HG02870 (cell line): Measurements from ENCODE around the gene KNSTRN.

ENCODE experiments used
- ATAC-seq: cut with Tn5 transposase; IDR thresholded peaks from one replicate; pipeline ENCODE4 v1.9.1; 2021; ENCODE audit warnings: mild to moderate bottlenecking, moderate library complexity; ENCODE audit not compliant: unreplicated experiment

KNSTRN gene

DNA sequence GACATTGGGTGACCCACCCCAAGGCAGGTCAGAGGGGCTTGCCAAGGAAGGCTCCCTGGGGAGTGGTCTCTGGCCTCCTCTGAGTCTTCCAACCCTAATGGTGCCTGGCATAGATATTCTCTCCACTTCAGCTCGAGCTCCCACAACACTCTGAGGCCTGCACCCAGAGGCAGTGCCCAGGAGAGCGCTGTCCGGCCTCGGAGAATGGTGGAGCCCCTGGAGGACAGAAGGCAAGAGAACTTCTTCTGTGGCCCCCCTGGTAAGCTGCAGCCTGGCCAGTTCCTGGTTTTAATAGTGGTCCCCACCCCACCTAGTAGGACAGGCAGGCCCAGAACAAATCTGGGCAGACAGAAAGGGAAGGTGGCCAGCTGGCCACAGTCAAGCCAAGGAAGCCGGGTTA, 17.5 kb upstream of the KNSTRN start:
- ATAC-seq = no peak

DNA sequence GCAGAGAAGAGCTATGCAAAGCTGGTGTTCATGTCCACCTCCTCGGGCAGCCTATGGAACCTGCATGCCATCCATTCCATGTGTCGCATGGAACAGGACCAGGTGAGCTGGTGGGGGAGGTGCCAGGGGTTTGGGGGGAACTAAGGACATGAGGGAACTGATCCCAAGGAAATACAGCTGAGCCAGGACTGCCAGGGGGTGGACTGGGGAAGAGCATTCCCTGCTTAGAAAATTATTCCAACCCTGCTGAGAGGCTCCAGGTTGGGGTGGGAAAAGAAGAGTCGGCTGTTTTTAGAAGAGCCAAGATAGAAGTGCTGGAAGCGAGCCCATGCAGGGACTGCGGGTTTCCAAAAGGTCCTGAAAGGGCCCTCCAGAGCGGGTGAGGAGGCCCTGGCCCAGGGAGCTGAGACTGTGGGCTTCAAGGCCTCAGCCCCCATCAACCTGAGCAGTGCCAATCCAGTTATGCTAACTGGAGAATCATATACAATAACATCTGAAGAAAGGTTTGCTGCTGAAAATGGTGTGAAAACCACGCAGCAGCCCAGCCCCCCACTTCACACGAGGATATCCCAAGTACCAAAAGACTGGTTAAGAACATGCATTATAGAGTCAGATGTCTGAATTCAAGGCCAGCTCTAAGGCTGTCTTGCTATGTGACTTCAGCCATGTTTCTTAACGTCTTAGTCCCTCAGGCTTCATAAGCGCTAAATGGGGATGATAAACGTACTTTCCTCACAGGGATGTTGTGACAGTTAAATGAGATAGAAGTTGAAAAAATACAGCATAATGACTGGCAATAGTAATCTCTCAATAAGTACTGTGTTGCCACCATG, 16.7 kb upstream of the KNSTRN start:
- no peak for ATAC-seq

- ATAC-seq = no peak
Observed at GRCh38 chr15:40366457-40367370, 15.8 kb upstream of the KNSTRN start.

- no peak for ATAC-seq
Observed at GRCh38 chr15:40367371-40367685, 15.2 kb upstream of the KNSTRN start.

DNA sequence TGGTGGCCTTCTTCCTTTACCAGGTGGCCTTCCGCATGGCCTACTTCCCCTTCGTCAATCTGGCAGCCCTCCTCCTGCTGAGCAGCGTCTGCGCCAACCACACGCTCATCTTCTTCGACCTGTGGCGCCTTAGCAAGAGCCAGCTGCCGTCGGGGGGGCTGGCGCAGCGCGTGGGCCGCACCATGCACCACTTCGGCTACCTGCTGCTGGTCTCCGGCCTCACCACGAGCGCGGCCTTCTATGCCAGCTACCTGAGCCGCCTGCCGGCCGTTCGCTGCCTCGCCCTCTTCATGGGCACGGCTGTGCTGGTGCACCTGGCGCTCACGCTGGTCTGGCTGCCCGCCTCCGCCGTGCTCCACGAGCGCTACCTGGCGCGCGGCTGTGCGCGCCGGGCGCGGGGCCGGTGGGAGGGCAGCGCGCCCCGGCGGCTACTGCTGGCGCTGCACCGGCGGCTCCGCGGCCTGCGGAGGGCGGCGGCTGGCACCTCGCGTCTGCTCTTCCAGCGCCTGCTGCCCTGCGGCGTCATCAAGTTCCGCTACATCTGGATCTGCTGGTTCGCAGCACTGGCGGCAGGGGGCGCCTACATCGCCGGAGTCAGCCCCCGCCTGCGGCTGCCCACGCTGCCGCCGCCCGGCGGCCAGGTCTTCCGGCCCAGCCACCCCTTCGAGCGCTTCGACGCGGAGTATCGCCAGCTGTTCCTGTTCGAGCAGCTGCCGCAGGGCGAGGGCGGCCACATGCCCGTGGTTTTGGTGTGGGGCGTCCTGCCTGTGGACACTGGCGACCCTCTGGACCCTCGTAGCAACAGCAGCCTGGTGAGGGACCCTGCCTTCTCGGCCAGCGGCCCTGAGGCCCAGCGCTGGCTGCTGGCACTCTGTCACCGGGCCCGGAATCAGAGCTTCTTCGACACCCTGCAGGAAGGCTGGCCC, 14.6 kb upstream of the KNSTRN start:
- peak; percentile 72 for ATAC-seq

GRCh38 chr15:40368719-40369473, 13.6 kb upstream of the KNSTRN start:
- no peak for ATAC-seq

DNA sequence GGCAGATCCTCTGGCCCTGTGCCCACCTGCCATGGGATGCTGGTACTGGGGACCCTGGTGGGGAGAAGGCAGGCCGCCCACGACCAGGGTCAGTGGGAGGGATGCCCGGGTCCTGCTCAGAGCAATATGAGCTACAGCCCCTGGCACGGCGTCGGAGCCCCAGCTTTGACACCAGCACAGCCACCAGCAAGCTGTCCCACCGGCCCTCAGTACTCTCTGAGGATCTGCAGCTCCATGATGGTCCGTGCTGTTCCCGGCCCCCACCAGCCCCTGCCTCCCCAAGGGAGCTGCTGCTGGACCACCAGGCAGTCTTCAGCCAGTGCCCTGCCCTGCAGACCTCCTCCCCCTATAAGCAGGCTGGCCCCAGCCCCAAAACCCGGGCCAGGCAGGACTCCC, 13.0 kb upstream of the KNSTRN start:
- ATAC-seq = no peak

DNA sequence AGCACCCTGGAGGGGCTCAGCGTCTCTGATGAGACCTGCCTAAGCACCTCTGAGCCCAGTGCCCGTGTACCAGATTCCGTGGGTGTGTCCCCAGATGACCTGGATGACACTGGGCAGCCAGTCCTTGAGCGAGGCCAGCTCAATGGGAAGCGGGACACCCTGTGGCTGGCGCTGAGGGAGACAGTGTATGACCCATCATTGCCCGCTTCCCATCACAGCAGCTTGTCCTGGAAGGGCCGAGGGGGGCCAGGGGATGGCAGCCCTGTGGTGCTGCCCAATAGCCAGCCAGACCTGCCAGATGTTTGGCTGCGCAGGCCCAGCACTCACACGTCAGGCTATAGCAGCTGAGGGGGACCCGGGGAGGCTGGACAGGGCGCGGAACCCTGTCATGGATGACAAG, 12.6 kb upstream of the KNSTRN start:
- ATAC-seq = no peak

GRCh38 chr15:40372981-40373380, 9.5 kb upstream of the KNSTRN start:
- no peak for ATAC-seq

GRCh38 chr15:40377606-40378005, 4.9 kb upstream of the KNSTRN start:
- ATAC-seq = no peak

- no peak for ATAC-seq
Observed at GRCh38 chr15:40379374-40379773, 3.1 kb upstream of the KNSTRN start.

DNA sequence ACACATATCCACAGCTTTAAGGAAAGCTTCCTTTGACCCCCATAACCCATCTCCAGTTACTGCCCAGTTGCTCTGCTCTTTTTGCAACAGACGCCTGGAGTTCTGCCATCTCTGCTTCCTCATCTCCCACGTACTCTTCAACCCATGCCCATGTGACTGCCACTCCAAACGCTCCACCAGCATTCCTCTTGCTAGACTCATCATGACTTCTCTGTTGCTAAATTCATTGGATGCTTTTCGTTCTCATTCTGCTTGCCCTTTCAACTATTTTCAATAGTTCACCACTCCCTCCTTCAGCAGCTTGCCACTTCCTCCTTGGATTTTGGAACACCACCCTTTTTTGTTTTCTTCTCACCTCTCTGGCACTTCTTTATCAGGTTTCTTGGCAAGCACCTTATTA, 2.7 kb upstream of the KNSTRN start:
- ATAC-seq = no peak

GRCh38 chr15:40380636-40381035, 1.9 kb upstream of the KNSTRN start:
- ATAC-seq = no peak

DNA sequence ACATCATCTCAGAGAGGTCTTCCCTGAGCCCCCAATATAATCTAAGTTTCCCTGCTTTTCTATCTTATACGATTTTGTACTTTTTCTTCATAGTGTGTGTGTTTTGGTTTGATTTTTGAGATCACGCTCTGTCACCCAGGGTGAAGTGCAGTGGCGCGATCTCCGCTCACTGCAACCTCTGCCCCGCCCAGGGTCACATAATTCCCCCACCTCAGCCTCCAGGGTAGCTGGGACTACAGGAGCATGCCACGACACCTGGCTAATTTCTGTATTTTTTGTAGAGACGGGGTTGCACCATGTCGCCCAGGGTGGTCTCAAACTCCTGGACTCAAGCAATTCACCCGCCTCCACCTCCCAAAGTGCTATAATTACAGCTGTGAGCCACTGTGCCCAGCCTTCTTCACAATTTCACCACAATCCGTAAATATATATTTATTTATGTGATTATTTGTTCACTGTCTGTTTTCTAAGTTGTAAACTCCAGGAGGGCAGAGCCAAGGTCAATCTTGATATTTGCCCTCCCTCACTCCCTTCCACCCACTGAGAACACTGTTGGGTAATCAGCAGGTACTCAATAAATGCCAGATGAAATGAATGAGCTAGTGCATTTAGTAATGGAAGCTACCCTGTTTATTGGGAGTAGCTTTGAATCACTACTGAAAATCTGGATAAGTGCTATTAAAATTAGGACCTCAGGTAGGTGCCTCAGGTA, 547 bp upstream of the KNSTRN start:
- no peak for ATAC-seq

DNA sequence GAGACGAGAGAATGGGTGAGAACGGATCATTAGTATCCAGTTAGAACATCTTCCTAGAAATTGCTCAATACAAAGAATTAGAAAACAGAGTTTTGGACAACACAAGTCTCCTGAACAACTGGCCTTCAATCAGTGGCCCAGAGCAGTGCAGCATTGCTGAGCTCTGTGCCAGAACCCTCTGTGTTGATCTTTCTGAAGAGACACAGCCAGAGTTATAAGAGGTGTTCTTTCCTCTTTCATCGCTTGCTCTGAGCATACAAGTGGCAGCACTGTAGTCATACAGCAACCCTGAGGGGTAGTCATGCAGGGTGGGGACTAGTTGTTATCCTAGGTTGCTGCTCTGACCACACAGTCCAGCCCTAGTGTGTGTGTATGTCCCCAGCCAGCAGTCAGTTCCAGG, 4.0 kb downstream of the KNSTRN start:
- no peak for ATAC-seq

- ATAC-seq = no peak
Observed at GRCh38 chr15:40388941-40389823, 6.7 kb downstream of the KNSTRN start.

- ATAC-seq = no peak
Observed at GRCh38 chr15:40389824-40390595, 7.5 kb downstream of the KNSTRN start.
